HG02840 (cell line): ENCODE data around the gene MYCN.

Experiments
- ATAC-seq: cut with Tn5 transposase; IDR thresholded peaks from one replicate; pipeline ENCODE4 v1.9.1; 2021; ENCODE audit warnings: mild to moderate bottlenecking, moderate library complexity, moderate number of reproducible peaks; ENCODE audit not compliant: unreplicated experiment, low FRiP score

MYCN gene

DNA sequence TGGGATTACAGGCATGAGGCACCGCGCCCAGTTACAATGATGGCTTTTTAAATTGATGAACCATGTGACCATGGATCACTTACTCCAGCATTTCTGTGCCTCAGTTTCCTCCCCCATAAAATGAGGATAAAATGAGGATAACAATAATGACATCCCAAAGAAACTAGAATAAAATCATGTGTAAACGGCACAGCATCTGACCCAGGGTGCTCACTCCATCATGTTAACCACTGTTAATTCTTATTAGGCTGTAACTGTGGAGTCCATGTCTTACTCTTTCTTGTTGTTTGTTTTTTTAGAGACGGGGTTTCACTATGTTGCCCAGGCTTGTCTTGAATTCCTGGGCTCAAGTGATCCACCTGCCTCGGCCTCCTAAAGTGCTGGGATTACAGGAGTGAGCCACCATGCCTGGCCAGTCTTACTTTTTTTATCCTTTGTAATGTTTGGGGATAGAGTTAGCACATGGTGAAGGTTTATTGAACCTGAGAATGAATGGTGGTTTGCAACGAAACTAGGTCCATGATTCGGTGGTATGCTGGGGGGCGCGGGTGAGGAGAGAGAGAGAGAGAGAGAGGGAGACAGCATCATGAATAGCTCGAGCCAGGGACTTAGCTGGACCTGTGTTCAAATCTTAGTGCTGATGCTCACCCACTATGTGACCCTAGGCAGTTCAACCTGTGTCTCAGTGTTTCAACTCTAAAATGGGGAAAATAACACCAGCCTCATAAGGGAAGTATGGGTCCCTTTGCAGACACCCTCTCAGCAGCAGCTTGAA is 52.3 kb downstream of the MYCN start:
- no peak for ATAC-seq

DNA sequence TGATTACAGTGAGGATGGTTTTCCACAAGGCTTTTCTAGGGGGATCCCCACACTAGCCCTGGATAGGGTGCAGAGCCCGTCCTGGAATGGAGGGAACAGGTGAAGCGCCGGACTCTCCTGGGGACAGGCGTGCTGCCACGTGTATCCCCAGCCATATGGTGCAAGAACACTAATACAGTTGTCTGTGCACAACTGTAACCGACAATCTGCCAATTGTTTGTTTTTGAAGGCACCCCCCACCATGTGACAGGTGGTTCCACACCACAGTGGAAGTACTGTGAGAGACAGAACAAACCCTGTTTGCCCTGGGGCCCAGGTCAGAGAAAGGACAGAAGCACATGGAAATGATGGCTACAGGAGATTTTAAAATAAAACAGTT is 52.9 kb downstream of the MYCN start:
- ATAC-seq = no peak

DNA sequence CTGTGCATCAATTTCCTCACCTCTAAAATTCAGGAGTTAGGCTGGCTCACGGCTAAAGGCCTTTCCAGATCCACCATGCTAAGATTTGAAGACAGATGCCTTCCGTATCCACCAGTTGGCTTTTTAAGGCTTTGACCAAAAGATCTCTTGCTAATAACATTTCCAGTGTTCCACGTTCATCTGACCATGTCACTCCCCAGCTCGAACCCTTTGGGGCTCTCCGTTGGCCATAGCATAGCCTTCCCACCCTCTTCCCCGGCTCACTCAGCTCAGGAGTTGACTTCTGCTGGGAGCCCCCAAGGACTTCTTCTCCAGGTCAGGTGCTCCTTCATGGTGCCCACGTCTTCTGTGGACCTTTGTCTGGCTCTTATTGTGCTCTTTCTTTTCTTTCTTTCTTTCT is 53.3 kb downstream of the MYCN start:
- no peak for ATAC-seq

DNA sequence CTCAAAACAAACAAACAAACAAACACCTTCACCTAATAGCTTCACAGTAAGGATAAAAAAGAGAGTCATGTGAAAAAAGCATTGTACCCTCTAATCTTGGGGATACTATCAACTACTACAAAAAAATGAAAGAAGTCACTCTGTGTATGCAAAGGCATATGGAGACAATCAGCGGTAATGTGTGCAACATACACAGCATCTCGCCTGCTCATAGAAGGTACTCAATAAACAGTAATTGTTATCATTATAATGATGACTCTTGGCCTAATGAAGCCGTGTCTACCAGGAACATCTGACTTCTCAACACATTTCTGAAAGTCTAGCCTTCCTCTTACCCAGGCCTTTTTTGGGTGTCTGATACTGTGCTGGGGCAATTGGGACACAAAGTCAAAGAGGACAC is 55.3 kb downstream of the MYCN start:
- ATAC-seq = no peak
